ENCODE measurements around the gene LGALS7. TPM values are rescaled to one million over a fixed set of nuclear protein-coding genes. Genes with fewer than 3 reads are reported as not detected.
A peak's percentile ranks its signal among the peaks of the same experiment; 100 is the strongest.

The LGALS7 gene
- total RNA-seq, 2 experiments from 2014 or later = not detected

GRCh38 chr19:38744874-38745273 lies 28.4 kb downstream of the LGALS7 start:
- no peaks in the 10 kb centered on the region for H3K36me3 ChIP-seq (ENCODE audit: insufficient read depth, low read length)
- ChIA-PET POLR2A (no interaction called here), CTCF (no interaction called here)
- H3K36me3 Mint-ChIP-seq (ENCODE audit: low read depth) = no peaks in the 10 kb centered on the region
- no peaks in the 10 kb centered on the region for H3K9me3 ChIP-seq (ENCODE audit: control insufficient read depth in 1 of 2, insufficient read depth in 1 of 2, low read length in 2 of 2)
- no peaks in the 10 kb centered on the region for H3K27me3 Mint-ChIP-seq
- no peaks in the 10 kb centered on the region for H3K9me3 Mint-ChIP-seq
- H3K4me1 ChIP-seq (ENCODE audit: insufficient read depth, low read length) = peaks cover 9% of the 10 kb centered on the region
- H3K4me3 Mint-ChIP-seq = no peak overlapping the region
- no peak for ATAC-seq (ENCODE audit: poor library complexity)
- no peak overlapping the region for H3K27ac ChIP-seq (ENCODE audit: low read depth in 1 of 2, low read length in 2 of 2)
- intact Hi-C loops (cut with DNase I, micrococcal nuclease) = no loop called here
- H3K27me3 ChIP-seq (ENCODE audit: control insufficient read depth in 1 of 2, insufficient read depth in 2 of 2, low read length in 2 of 2) = no peaks in the 10 kb centered on the region
- no peak for TF ChIP-seq CTCF (IDR thresholded peaks at IDR 0.05)
- no peak for DNase-seq
- no peak overlapping the region for H3K4me3 ChIP-seq (ENCODE audit: low read length)
- H3K4me1 Mint-ChIP-seq (ENCODE audit: low read depth) = peaks cover 1% of the 10 kb centered on the region
- no peak overlapping the region for H3K27ac Mint-ChIP-seq

GRCh38 chr19:38744298-38744681 lies 29.0 kb downstream of the LGALS7 start, which contains the start of gene CAPN12:
CAPN12 (minus strand) TSS chr19:38744474; CDS start chr19:38744165, 309 bp downstream.
- Histone ChIP-seq H3K27me3 (ENCODE audit: control insufficient read depth in 1 of 2, insufficient read depth in 2 of 2, low read length in 2 of 2) (no peaks in the 10 kb centered on the region), H3K4me1 (ENCODE audit: insufficient read depth, low read length) (peaks cover 15% of the 10 kb centered on the region), H3K9me3 (ENCODE audit: control insufficient read depth in 1 of 2, insufficient read depth in 1 of 2, low read length in 2 of 2) (no peaks in the 10 kb centered on the region), H3K27ac (ENCODE audit: low read depth in 1 of 2, low read length in 2 of 2) (no peak within 1 kb of the TSS), H3K36me3 (ENCODE audit: insufficient read depth, low read length) (no peaks in the 10 kb centered on the region), H3K4me3 (ENCODE audit: low read length) (no peak within 1 kb of the TSS)
- Mint-ChIP-seq H3K4me3 (no peak within 1 kb of the TSS), H3K36me3 (ENCODE audit: low read depth) (no peaks in the 10 kb centered on the region), H3K27ac (no peak within 1 kb of the TSS), H3K4me1 (ENCODE audit: low read depth) (peaks cover 7% of the 10 kb centered on the region), H3K27me3 (no peaks in the 10 kb centered on the region), H3K9me3 (no peaks in the 10 kb centered on the region)
- intact Hi-C loops (cut with DNase I, micrococcal nuclease) = no loop called here
- ATAC-seq (ENCODE audit: poor library complexity) = no peak
- CTCF ChIA-PET = interaction anchor here (0.6 kb wide), 1 partner anchor 402 kb away, joined by 5 read pairs; no protein-coding TSS in a partner anchor
- POLR2A ChIA-PET = no interaction called here
- no peak for TF ChIP-seq CTCF (IDR thresholded peaks at IDR 0.05)
- DNase-seq = no peak

GRCh38 chr19:38743394-38744297 lies 29.7 kb downstream of the LGALS7 start:
- ATAC-seq (ENCODE audit: poor library complexity) = no peak
- no peak for TF ChIP-seq CTCF (IDR thresholded peaks at IDR 0.05)

More at GRCh38 chr19:38743394-38744297, 29.7 kb downstream of the LGALS7 start:
- Histone ChIP-seq H3K27me3 (ENCODE audit: control insufficient read depth in 1 of 2, insufficient read depth in 2 of 2, low read length in 2 of 2) (no peaks in the 10 kb centered on the region), H3K4me3 (ENCODE audit: low read length) (no peak overlapping the region), H3K4me1 (ENCODE audit: insufficient read depth, low read length) (peaks cover 21% of the 10 kb centered on the region), H3K9me3 (ENCODE audit: control insufficient read depth in 1 of 2, insufficient read depth in 1 of 2, low read length in 2 of 2) (no peaks in the 10 kb centered on the region), H3K36me3 (ENCODE audit: insufficient read depth, low read length) (no peaks in the 10 kb centered on the region), H3K27ac (ENCODE audit: low read depth in 1 of 2, low read length in 2 of 2) (no peak overlapping the region)
- Mint-ChIP-seq H3K36me3 (ENCODE audit: low read depth) (no peaks in the 10 kb centered on the region), H3K4me1 (ENCODE audit: low read depth) (peaks cover 14% of the 10 kb centered on the region), H3K27ac (no peak overlapping the region), H3K9me3 (no peaks in the 10 kb centered on the region), H3K4me3 (no peak overlapping the region), H3K27me3 (no peaks in the 10 kb centered on the region)
- peak in 1 of 14 experiments; percentile 22 for DNase-seq
- intact Hi-C loops (cut with DNase I, micrococcal nuclease) = no loop called here
- ChIA-PET CTCF (interaction anchor here (0.6 to 1.8 kb wide), 2 partner anchors 26 to 401 kb away, joined by 5 to 6 read pairs; no protein-coding TSS in a partner anchor), POLR2A (no interaction called here)

All from CD4-positive, alpha-beta T cell (primary cell).